B cell (primary cell): ENCODE measurements around the gene GATA6.

Source experiments
- EZH2 ChIP-seq: IDR thresholded peaks from 2 replicates; pipeline ENCODE4 v1.6.1; 2012; ENCODE audit warnings: borderline replicate concordance, low read depth, mild to moderate bottlenecking, moderate library complexity, low read length; ENCODE audit not compliant: insufficient read depth, poor library complexity, severe bottlenecking
- TF ChIP-seq, protein P1 (sequence below): fragments of 200-600 bp; IDR thresholded peaks from one replicate; pipeline ENCODE4 v1.8.0; 2022; ENCODE audit warnings: antibody characterized with exemption, mild to moderate bottlenecking

- TF ChIP-seq, protein P1, sequence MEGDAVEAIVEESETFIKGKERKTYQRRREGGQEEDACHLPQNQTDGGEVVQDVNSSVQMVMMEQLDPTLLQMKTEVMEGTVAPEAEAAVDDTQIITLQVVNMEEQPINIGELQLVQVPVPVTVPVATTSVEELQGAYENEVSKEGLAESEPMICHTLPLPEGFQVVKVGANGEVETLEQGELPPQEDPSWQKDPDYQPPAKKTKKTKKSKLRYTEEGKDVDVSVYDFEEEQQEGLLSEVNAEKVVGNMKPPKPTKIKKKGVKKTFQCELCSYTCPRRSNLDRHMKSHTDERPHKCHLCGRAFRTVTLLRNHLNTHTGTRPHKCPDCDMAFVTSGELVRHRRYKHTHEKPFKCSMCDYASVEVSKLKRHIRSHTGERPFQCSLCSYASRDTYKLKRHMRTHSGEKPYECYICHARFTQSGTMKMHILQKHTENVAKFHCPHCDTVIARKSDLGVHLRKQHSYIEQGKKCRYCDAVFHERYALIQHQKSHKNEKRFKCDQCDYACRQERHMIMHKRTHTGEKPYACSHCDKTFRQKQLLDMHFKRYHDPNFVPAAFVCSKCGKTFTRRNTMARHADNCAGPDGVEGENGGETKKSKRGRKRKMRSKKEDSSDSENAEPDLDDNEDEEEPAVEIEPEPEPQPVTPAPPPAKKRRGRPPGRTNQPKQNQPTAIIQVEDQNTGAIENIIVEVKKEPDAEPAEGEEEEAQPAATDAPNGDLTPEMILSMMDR: no peak
- no peak for TF ChIP-seq EZH2
These were observed 37.8 kb downstream of the GATA6 start for GRCh38 chr18:22207021-22207758.
